ENCODE data around the gene TMA7B. TPM values are rescaled to one million over a fixed set of nuclear protein-coding genes. Genes with fewer than 3 reads are reported as not detected.

TMA7B gene
- polyA plus RNA-seq (2011; rRNA removed) (not detected in 2 replicates), polyA minus RNA-seq (2011; rRNA and poly(A)+ RNA removed) (not detected in 2 replicates)

DNA sequence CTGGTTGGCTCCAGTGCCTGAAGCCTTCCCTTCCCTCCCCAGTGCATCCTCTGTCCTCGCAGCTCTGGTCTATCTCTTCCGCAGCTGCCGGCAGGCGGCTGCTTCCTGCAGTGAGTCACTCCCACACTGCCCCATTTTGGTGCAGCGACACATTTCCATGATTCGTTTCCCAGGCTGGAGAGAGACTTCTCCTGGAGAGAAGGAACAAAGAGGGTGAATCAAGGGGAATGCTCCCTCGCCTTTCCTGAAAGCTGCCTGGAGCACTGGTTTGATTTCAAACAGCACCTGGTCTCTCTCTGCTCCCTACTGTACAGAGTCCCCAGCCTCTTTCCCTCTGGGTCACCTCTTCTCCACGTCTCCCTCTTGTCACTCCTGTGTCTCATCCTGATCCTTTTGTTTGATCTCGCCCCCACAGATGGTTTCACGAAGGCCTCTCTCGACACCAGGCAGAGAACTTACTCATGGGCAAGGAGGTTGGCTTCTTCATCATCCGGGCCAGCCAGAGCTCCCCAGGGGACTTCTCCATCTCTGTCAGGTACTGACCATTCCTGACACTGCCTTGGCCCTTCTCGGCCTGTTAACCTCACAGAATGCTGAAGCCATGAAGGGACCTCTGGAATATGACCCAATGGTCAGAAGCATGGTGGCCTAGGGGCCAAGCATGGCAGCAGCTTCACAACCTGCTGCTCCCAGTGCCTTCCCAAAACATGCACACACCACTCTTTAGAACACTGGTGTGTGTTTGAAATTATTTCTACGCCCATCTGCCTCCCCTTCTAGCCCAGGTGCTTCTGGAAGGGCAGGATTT is at the start of gene TMA7B:
Gene TMA7B (plus strand): TSS at position 758 of the 808 bp plus-strand sequence. CDS start 3,978 bp downstream, outside the sequence.
- ChIA-PET CTCF (interaction anchor here (0.9 to 1.2 kb wide), 3 partner anchors 9 to 17 kb away, joined by 3 read pairs; no protein-coding TSS in a partner anchor), POLR2A (no interaction called here)
- TF ChIP-seq, protein P1, sequence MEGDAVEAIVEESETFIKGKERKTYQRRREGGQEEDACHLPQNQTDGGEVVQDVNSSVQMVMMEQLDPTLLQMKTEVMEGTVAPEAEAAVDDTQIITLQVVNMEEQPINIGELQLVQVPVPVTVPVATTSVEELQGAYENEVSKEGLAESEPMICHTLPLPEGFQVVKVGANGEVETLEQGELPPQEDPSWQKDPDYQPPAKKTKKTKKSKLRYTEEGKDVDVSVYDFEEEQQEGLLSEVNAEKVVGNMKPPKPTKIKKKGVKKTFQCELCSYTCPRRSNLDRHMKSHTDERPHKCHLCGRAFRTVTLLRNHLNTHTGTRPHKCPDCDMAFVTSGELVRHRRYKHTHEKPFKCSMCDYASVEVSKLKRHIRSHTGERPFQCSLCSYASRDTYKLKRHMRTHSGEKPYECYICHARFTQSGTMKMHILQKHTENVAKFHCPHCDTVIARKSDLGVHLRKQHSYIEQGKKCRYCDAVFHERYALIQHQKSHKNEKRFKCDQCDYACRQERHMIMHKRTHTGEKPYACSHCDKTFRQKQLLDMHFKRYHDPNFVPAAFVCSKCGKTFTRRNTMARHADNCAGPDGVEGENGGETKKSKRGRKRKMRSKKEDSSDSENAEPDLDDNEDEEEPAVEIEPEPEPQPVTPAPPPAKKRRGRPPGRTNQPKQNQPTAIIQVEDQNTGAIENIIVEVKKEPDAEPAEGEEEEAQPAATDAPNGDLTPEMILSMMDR (IDR thresholded peaks at IDR 0.05; ENCODE audit: insufficient read depth, low read depth, low read length), result peak; percentile 56
- DNase-seq (ENCODE audit: low read depth), result no peak
- Histone ChIP-seq H3K36me3 (ENCODE audit: control insufficient read depth, insufficient read depth, low read length) (no peaks in the 10 kb centered on the region), H3K27me3 (ENCODE audit: control insufficient read depth, insufficient read depth, low read length) (no peaks in the 10 kb centered on the region; the same call in 1 of the 2 replicates), H3K4me3 (ENCODE audit: low read depth, low read length) (no peak within 1 kb of the TSS)

DNA sequence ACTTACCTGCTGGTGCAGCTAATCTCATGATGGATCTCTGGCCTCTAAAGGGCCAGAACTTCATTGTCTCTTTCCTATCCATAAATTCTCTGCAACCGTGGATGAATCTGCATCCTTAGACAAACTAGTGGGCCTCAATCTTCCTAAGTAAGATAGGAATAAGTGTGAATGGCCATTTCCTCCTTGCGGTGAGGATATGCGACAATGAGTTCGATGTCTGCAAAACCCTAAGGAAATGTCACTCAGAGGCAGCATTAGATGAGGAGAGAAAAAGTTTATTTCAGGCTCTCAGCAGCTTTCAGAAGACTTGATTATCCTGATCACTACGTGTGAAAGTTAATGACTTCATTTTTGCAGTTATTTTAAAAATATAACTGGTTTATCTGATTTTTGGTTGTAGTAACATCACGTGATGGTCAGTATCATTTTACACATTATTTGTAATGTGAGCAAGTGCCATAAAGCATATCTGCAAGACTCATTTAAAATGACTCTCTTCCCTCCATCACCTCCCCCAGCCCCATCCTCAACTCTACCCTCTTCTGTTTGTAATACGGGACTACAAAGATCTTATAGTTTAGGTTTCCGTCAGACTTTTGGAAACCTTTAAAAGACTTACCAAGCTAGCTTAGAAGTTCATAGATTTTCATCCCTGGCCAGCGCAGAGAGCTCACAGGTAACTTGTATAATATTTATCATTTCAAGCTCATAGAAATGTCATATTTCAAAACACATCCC is 49.2 kb upstream of the TMA7B start:
- POLR2A ChIA-PET, result no interaction called here
- CTCF ChIA-PET, result no interaction called here
- no peak for DNase-seq (ENCODE audit: low read depth)
- H3K27me3 ChIP-seq (ENCODE audit: control insufficient read depth, insufficient read depth, low read length), result peaks cover 3% of the 10 kb centered on the region
- no peaks in the 10 kb centered on the region for H3K36me3 ChIP-seq (ENCODE audit: control insufficient read depth, insufficient read depth, low read length)
- TF ChIP-seq, protein P1 (IDR thresholded peaks at IDR 0.05; ENCODE audit: insufficient read depth, low read depth, low read length), result no peak
- H3K4me3 ChIP-seq (ENCODE audit: low read depth, low read length), result no peak overlapping the region

DNA sequence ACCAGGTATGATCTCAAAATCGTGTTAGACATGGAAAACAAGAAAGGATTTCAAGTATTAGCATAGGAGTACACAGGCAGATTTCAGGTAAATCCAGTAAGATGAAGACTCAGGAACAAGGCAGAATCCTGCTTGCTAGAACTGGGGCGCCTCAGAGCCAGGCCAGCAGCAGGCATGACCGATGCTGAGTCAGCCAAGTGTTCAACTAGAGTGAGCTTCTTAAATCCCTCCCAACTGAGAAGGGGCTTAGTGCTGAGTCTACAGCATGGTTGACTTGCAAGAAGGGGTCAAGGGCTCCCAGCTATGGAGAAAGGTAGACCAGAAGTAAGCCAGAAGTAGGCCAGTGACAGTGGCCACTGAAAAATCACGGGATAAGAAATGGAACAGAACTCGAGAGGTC is 46.9 kb upstream of the TMA7B start:
- Histone ChIP-seq H3K36me3 (ENCODE audit: control insufficient read depth, insufficient read depth, low read length) (no peaks in the 10 kb centered on the region), H3K27me3 (ENCODE audit: control insufficient read depth, insufficient read depth, low read length) (no peaks in the 10 kb centered on the region; the same call in none of the 2 replicates), H3K4me3 (ENCODE audit: low read depth, low read length) (no peak overlapping the region)
- ChIA-PET POLR2A (no interaction called here), CTCF (no interaction called here)
- DNase-seq (ENCODE audit: low read depth), result no peak
- TF ChIP-seq, protein P1 (IDR thresholded peaks at IDR 0.05; ENCODE audit: insufficient read depth, low read depth, low read length), result no peak

DNA sequence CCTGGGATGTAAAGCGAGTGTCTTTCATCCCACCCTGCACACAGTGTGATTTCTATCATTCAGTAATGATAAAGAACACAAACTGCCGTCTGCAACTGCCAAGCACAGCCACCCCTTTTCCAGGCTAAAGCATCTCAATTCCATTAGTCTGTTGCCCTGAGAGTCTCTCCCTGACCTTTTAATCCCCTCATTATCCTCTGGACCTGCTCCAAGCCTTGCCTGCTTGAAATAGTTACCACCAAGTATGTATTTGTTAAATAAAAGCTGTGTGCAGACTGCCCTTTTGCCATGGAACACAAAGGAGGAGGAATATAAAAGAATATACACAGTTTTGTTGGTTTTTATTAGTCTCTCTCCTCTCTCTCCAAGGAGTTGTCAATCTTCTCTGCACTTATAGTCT is 46.3 kb upstream of the TMA7B start:
- no peaks in the 10 kb centered on the region; the same call in none of the 2 replicates for H3K27me3 ChIP-seq (ENCODE audit: control insufficient read depth, insufficient read depth, low read length)

More for the DNA sequence above, 46.3 kb upstream of the TMA7B start:
- H3K36me3 ChIP-seq (ENCODE audit: control insufficient read depth, insufficient read depth, low read length), result no peaks in the 10 kb centered on the region
- no peak for DNase-seq (ENCODE audit: low read depth)
- no peak overlapping the region for H3K4me3 ChIP-seq (ENCODE audit: low read depth, low read length)
- POLR2A ChIA-PET, result no interaction called here
- TF ChIP-seq, protein P1 (IDR thresholded peaks at IDR 0.05; ENCODE audit: insufficient read depth, low read depth, low read length), result no peak
- CTCF ChIA-PET, result no interaction called here
